Sigmoid colon (tissue), 4 donors: ENCODE results near the gene FCHSD2.

Experiments
- POLR2AphosphoS5 ChIP-seq, 4 donors: sonication (generic); formaldehyde crosslinking; IDR thresholded peaks; one replicate each; pipeline ENCODE4 v1.6.1; 2017; ENCODE audit warnings: antibody characterized with exemption in 4 of 4
- TF ChIP-seq, protein P1 (sequence below), 4 experiments: fragments of 450-650 bp in 3 of 4; fragments of 200-600 bp in 1 of 4; IDR thresholded peaks; one replicate each; pipeline ENCODE4 v1.5.1; 2016 to 2019; ENCODE audit warnings: antibody characterized with exemption in 4 of 4, mild to moderate bottlenecking in 3 of 4, moderate library complexity in 2 of 4

DNA sequence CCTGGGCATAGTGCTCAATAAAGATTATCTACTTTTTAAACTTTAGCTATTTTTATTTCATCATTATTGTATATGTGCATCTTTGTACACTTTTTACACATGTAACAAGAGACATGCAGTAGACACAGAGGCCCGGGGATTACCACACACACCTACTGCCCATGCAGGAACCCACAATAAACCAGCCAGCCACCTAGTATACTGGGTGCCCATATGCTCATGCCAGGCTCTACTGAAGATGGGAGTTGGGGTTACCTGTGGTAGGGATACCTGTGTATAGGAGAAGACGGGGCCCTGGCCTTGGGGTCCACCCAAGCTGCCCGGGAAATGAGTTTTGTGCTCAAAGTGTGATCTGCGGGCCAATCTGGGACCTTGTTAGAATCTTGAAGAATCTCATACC is 44.8 kb upstream of the FCHSD2 start:
- TF ChIP-seq, protein P1, sequence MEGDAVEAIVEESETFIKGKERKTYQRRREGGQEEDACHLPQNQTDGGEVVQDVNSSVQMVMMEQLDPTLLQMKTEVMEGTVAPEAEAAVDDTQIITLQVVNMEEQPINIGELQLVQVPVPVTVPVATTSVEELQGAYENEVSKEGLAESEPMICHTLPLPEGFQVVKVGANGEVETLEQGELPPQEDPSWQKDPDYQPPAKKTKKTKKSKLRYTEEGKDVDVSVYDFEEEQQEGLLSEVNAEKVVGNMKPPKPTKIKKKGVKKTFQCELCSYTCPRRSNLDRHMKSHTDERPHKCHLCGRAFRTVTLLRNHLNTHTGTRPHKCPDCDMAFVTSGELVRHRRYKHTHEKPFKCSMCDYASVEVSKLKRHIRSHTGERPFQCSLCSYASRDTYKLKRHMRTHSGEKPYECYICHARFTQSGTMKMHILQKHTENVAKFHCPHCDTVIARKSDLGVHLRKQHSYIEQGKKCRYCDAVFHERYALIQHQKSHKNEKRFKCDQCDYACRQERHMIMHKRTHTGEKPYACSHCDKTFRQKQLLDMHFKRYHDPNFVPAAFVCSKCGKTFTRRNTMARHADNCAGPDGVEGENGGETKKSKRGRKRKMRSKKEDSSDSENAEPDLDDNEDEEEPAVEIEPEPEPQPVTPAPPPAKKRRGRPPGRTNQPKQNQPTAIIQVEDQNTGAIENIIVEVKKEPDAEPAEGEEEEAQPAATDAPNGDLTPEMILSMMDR (IDR thresholded peaks at IDR 0.05) = no peak
- no peak for TF ChIP-seq POLR2AphosphoS5 (IDR thresholded peaks at IDR 0.05)
